Mesothelial cell of epicardium (in vitro differentiated cells): ENCODE data around the gene MARCHF6. TPM values are rescaled to one million over a fixed set of nuclear protein-coding genes. Genes with fewer than 3 reads are reported as not detected.
A peak's percentile ranks its signal among the peaks of the same experiment; 100 is the strongest.

Experiments
- DNase-seq, 2 experiments: peaks; one replicate each; pipeline ENCODE4 v3.0.0; 2021; ENCODE audit warnings: low spot score in 2 of 2; ENCODE audit not compliant: unreplicated experiment in 2 of 2
- H3K27ac Mint-ChIP-seq: 2 replicates; pipeline ENCODE4 v1.8.0; 2021; ENCODE audit warnings: mixed read lengths
- H3K27me3 Mint-ChIP-seq: 2 replicates; pipeline ENCODE4 v1.8.0; 2021; ENCODE audit warnings: low read depth, mixed read lengths
- H3K36me3 Mint-ChIP-seq: 2 replicates; pipeline ENCODE4 v1.8.0; 2021; ENCODE audit warnings: mixed read lengths
- H3K4me1 Mint-ChIP-seq: 2 replicates; pipeline ENCODE4 v1.8.0; 2021; ENCODE audit warnings: mixed read lengths
- H3K4me3 Mint-ChIP-seq: 2 replicates; pipeline ENCODE4 v1.8.0; 2021; ENCODE audit warnings: mild to moderate bottlenecking, moderate library complexity, mixed read lengths
- H3K9me3 Mint-ChIP-seq: 2 replicates; pipeline ENCODE4 v1.8.0; 2021; ENCODE audit warnings: mixed read lengths
- CTCF ChIP-seq: fragments of 200-600 bp; sonication (generic); IDR thresholded peaks from one replicate; pipeline ENCODE4 v1.5.0; 2021; ENCODE audit warnings: antibody characterized with exemption; ENCODE audit not compliant: unreplicated experiment
- total RNA-seq: library from RNA; stranded (reverse); gene quantifications from 3 replicates; pipeline ENCODE4 v1.2.1, GENCODE V29; 2021

Gene MARCHF6
- total RNA-seq = 267 to 273 TPM (median 272 TPM) in 3 replicates

GRCh38 chr5:10353241-10354047, at the start of gene MARCHF6:
Gene MARCHF6, plus strand, starts transcription at chr5:10353695. Its CDS starts 204 bp downstream, at chr5:10353899.
- no peaks in the 10 kb centered on the region for H3K9me3 Mint-ChIP-seq
- H3K36me3 Mint-ChIP-seq = no peaks in the 10 kb centered on the region
- no peak for TF ChIP-seq CTCF
- H3K4me1 Mint-ChIP-seq = peaks cover 40% of the 10 kb centered on the region
- H3K27me3 Mint-ChIP-seq = no peaks in the 10 kb centered on the region
- peak; percentile 94 to 96 for DNase-seq
- peak within 1 kb of the TSS; percentile 100 for H3K27ac Mint-ChIP-seq
- H3K4me3 Mint-ChIP-seq = peak within 1 kb of the TSS; percentile 100

GRCh38 chr5:10303699-10304170, 49.8 kb upstream of the MARCHF6 start:
- H3K4me1 Mint-ChIP-seq = peaks cover 16% of the 10 kb centered on the region
- peaks cover 5% of the 10 kb centered on the region for H3K9me3 Mint-ChIP-seq
- no peak for TF ChIP-seq CTCF
- no peak overlapping the region for H3K4me3 Mint-ChIP-seq
- H3K36me3 Mint-ChIP-seq = peaks cover 16% of the 10 kb centered on the region
- no peak for DNase-seq
- H3K27ac Mint-ChIP-seq = no peak overlapping the region
- no peaks in the 10 kb centered on the region for H3K27me3 Mint-ChIP-seq

- Mint-ChIP-seq H3K27ac (no peak overlapping the region), H3K27me3 (no peaks in the 10 kb centered on the region), H3K4me1 (peaks cover 16% of the 10 kb centered on the region), H3K36me3 (peaks cover 8% of the 10 kb centered on the region), H3K9me3 (peaks cover 2% of the 10 kb centered on the region), H3K4me3 (no peak overlapping the region)
- no peak for DNase-seq
- no peak for TF ChIP-seq CTCF
These were observed 48.6 kb upstream of the MARCHF6 start for GRCh38 chr5:10304932-10305331.

- peaks cover 7% of the 10 kb centered on the region for H3K36me3 Mint-ChIP-seq
- no peak for TF ChIP-seq CTCF
- no peaks in the 10 kb centered on the region for H3K9me3 Mint-ChIP-seq
- DNase-seq = no peak
- peaks cover 24% of the 10 kb centered on the region for H3K4me1 Mint-ChIP-seq
- peak overlapping the region; percentile 89 for H3K4me3 Mint-ChIP-seq
- H3K27ac Mint-ChIP-seq = peak overlapping the region; percentile 57
- H3K27me3 Mint-ChIP-seq = no peaks in the 10 kb centered on the region
These were observed 47.4 kb upstream of the MARCHF6 start for GRCh38 chr5:10306114-10306513.

GRCh38 chr5:10306806-10307205, 46.7 kb upstream of the MARCHF6 start:
- Mint-ChIP-seq H3K4me3 (peak overlapping the region; percentile 89), H3K36me3 (peaks cover 7% of the 10 kb centered on the region), H3K27me3 (no peaks in the 10 kb centered on the region), H3K27ac (peak overlapping the region; percentile 95), H3K4me1 (peaks cover 27% of the 10 kb centered on the region), H3K9me3 (no peaks in the 10 kb centered on the region)
- no peak for TF ChIP-seq CTCF
- no peak for DNase-seq
